ENCODE results near the gene PTF1A. TPM values are rescaled to one million over a fixed set of nuclear protein-coding genes. Genes with fewer than 3 reads are reported as not detected.

PTF1A gene
- total and polyA plus RNA-seq, 9 of the 15 experiments (the other 6 are each of a cell fraction or from before 2014, with no cell fraction given) = not detected

GRCh38 chr10:23187155-23187554 is 5.0 kb upstream of the PTF1A start:
- POLR2A ChIA-PET = no interaction called here
- WGBS (ENCODE audit: insufficient coverage, low coverage, missing lambda C conversion rate) = 0% methylated on average over 1 of the region's 1 CpG

More at GRCh38 chr10:23187155-23187554, 5.0 kb upstream of the PTF1A start:
- no peak overlapping the region for H3K27ac ChIP-seq (ENCODE audit: extremely low read depth, low read depth, low read length)
- H3K9me1 ChIP-seq (ENCODE audit: control insufficient read depth, insufficient read depth, low read length) = no peaks in the 10 kb centered on the region
- no peak overlapping the region for H3K9ac ChIP-seq (ENCODE audit: insufficient read depth in 1 of 2, low read depth in 2 of 2, low read length in 2 of 2)
- H3K4me3 ChIP-seq = no peak overlapping the region
- CTCF ChIA-PET (ENCODE audit: low intra/inter-chr PET ratio) = no interaction called here
- H3K4me1 ChIP-seq (replicated peaks in 1 of 2; ENCODE audit: control insufficient read depth in 2 of 2, insufficient read depth in 2 of 2, low read length in 2 of 2) = no peaks in the 10 kb centered on the region; a peak in 1 of 5 replicates
- TF ChIP-seq ZNF507 (tag; conservative IDR thresholded peaks at IDR 0.05) = no peak
- TF ChIP-seq TGIF2 (CRISPR knock-in tag; IDR thresholded peaks at IDR 0.05) = no peak
- no peak for TF ChIP-seq CEBPZ (IDR thresholded peaks at IDR 0.05; ENCODE audit: borderline replicate concordance, low read depth, low read length)
- TF ChIP-seq NFIC (IDR thresholded peaks at IDR 0.05) = no peak
- no peak for TF ChIP-seq HNRNPH1 (optimal IDR thresholded peaks at IDR 0.05; ENCODE audit: low read depth, low read length)
- no peak for TF ChIP-seq SPI1 (IDR thresholded peaks at IDR 0.05; ENCODE audit: borderline replicate concordance, low read depth, low read length)
- TF ChIP-seq ZFP91 (CRISPR knock-in tag; IDR thresholded peaks at IDR 0.05) = no peak
- TF ChIP-seq POU5F1 (IDR thresholded peaks at IDR 0.05; ENCODE audit: borderline replicate concordance, low read depth, low read length, partially characterized antibody) = no peak
- TF ChIP-seq BCLAF1 (IDR thresholded peaks at IDR 0.05; ENCODE audit: borderline replicate concordance in 1 of 2, control insufficient read depth in 1 of 2, low read depth in 2 of 2, low read length in 1 of 2) = no peak
- TF ChIP-seq ZNF134 (CRISPR knock-in tag; conservative IDR thresholded peaks at IDR 0.05) = no peak
- no peak for TF ChIP-seq ZNF239 (CRISPR knock-in tag; IDR thresholded peaks at IDR 0.05)
- ATAC-seq (no peak), FAIRE-seq (no peak), DNase-seq (ENCODE audit: extremely low read depth in 1 of 4, low spot score in 3 of 4) (no peak)
- H3K27me3 ChIP-seq (ENCODE audit: control insufficient read depth in 2 of 2, insufficient read depth in 2 of 2, low read length in 2 of 2) = no peaks in the 10 kb centered on the region; a peak in 1 of 5 replicates
- H3K4me2 ChIP-seq (ENCODE audit: insufficient read depth, low read length) = no peak overlapping the region
- intact Hi-C loops (cut with micrococcal nuclease) = no loop called here
- no peaks in the 10 kb centered on the region for H4K20me1 ChIP-seq (replicated peaks; ENCODE audit: control insufficient read depth, insufficient read depth, low read length)
- in situ Hi-C loops (cut with MboI) = no loop called here
- no peaks in the 10 kb centered on the region for H3K79me2 ChIP-seq (ENCODE audit: control insufficient read depth, insufficient read depth, low read length)
- BruUV-seq (replicated peaks) = no TSS peak
- H3K36me3 ChIP-seq (ENCODE audit: control insufficient read depth, insufficient read depth, low read length) = no peaks in the 10 kb centered on the region
- no peak overlapping the region for H2AFZ ChIP-seq (ENCODE audit: low read depth, low read length)
- no peaks in the 10 kb centered on the region for H3K9me3 ChIP-seq (replicated peaks; ENCODE audit: control insufficient read depth, insufficient read depth, low read depth, low read length)
